Naive thymus-derived CD8-positive, alpha-beta T cell (primary cell): ENCODE results near the gene BRD7. TPM values are rescaled to one million over a fixed set of nuclear protein-coding genes. Genes with fewer than 3 reads are reported as not detected.

ENCODE experiments used
- ATAC-seq, 2 donors: fragments of 150-1000 bp; cut with Tn5 transposase in 1 of 2; sonication (Bioruptor Pico), chemical (Tn5 transposase) in 1 of 2; 1 replicate in 1 of 2; 2 replicates in 1 of 2; pipeline ENCODE4 v1.10.0; 2021; ENCODE audit warnings: mild to moderate bottlenecking in 2 of 2, moderate library complexity in 2 of 2
- POLR2A ChIA-PET: fragments of 350-600 bp; sonication (Branson Sonifier 250); formaldehyde crosslinking; loops from one replicate; lab custom pipeline; 2021; ENCODE audit warnings: antibody characterized with exemption; lab: Charles Lee
- DNase-seq, 10 donors: peaks; one replicate each; pipeline versions ENCODE4 v3.0.0 to v3.0.0-alpha.2; 2020 to 2022
- H3K27ac Mint-ChIP-seq, 10 donors: one replicate each; pipeline ENCODE4 v1.8.0; 2020 to 2022; ENCODE audit warnings: mild to moderate bottlenecking in 10 of 10, mixed read lengths in 10 of 10, moderate library complexity in 4 of 10, inconsistent platforms in 1 of 10
- H3K27me3 Mint-ChIP-seq, 5 donors: one replicate each; pipeline ENCODE4 v1.8.0; 2021 to 2022; ENCODE audit warnings: mixed read lengths in 5 of 5
- H3K36me3 Mint-ChIP-seq, 3 donors: one replicate each; pipeline ENCODE4 v1.8.0; 2020 to 2022; ENCODE audit warnings: mixed read lengths in 3 of 3, mild to moderate bottlenecking in 2 of 3, inconsistent platforms in 1 of 3
- H3K4me1 Mint-ChIP-seq, 4 donors: one replicate each; pipeline ENCODE4 v1.8.0; 2021 to 2022; ENCODE audit warnings: mixed read lengths in 4 of 4
- H3K4me3 Mint-ChIP-seq, 10 donors: one replicate each; pipeline ENCODE4 v1.8.0; 2020 to 2022; ENCODE audit warnings: mild to moderate bottlenecking in 10 of 10, mixed read lengths in 10 of 10, moderate library complexity in 6 of 10, inconsistent platforms in 1 of 10
- H3K9me3 Mint-ChIP-seq, 9 donors: one replicate each; pipeline ENCODE4 v1.8.0; 2020 to 2022; ENCODE audit warnings: mixed read lengths in 9 of 9, mild to moderate bottlenecking in 3 of 9, inconsistent platforms in 1 of 9, moderate library complexity in 1 of 9
- microRNA-seq: library from miRNA; unstranded; fragments of <30 nt; microRNA quantifications from one replicate; pipeline ENCODE4 v1.2.0, GENCODE V29; 2022; ENCODE audit warnings: borderline microRNAs expressed
- polyA plus RNA-seq, 3 donors: library from polyadenylated mRNA; unstranded; fragments of 300-500 nt; fragmentation: Illumina TruSeq; gene quantifications; one replicate each; pipeline ENCODE4 v1.2.3, GENCODE V29; 2021
- total RNA-seq, 8 experiments: library from RNA in 2 of 8; stranded (reverse) in 2 of 8; gene quantifications; one replicate each; pipeline ENCODE4 v1.2.3 and lab custom pipeline; 2021 to 2026

The BRD7 gene
- total and polyA plus RNA-seq, 5 experiments from 2014 or later, result 42.5 to 82.8 (median 62.6) TPM

GRCh38 chr16:50270510-50271147, 98.2 kb downstream of the BRD7 start:
- no peaks in the 10 kb centered on the region for H3K27me3 Mint-ChIP-seq
- H3K4me3 Mint-ChIP-seq, result peak overlapping the region; percentile 90 to 99 (median 95)
- H3K36me3 Mint-ChIP-seq, result peaks cover 0 to 4% (median 2%) of the 10 kb centered on the region in 3 donors
- no peaks in the 10 kb centered on the region for H3K9me3 Mint-ChIP-seq
- DNase-seq, result peak in 1 of 10 donors; percentile 51
- peak overlapping the region; percentile 90 to 99 (median 97) for H3K27ac Mint-ChIP-seq
- peak in 1 of 2 donors; percentile 4 for ATAC-seq
- peaks cover 52 to 98% (median 88%) of the 10 kb centered on the region in 4 donors for H3K4me1 Mint-ChIP-seq
- POLR2A ChIA-PET, result interaction anchor here (1.0 to 15.0 kb wide), 2 partner anchors 8 to 13 kb away, joined by 4 to 238 read pairs; no protein-coding TSS in a partner anchor

DNA sequence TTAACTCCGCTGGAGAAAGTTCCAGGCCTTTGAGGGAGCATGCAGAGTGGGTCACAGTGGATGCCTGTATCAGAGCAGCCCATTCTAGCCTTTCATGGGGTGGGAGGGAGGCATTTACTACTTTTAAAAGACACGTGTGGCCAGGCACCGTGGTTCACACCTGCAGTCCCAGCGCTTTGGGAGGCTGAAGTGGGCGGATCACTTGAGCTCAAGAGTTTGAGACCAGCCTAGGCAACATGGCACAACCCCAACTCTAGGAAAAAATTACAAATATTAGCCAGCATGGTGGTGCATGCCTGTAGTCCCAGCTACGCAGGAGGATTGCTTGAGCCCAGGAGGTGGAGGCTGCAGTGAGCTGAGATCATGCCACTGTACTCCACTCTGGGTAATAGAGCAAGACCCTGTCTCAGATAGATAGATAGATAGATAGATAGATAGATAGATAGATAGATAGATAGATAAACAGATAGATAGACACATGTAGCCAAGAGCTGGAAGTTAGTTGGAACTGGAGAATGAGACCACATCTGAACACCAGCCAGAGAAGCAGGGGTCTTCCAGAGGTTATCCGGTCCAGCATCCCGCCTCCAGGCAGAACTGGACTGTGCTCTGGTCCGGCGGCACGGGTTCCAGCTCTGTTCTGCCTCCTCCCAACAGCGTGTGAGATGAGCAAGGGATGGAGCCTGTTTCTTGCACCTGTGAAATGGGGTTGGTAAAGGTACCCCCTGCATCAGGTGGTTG, 98.8 kb downstream of the BRD7 start:
- DNase-seq, result peak in 1 of 10 donors; percentile 31
- H3K4me3 Mint-ChIP-seq, result peak overlapping the region; percentile 90 to 99 (median 96)
- H3K27ac Mint-ChIP-seq, result peak overlapping the region; percentile 90 to 99 (median 94)
- ATAC-seq, result no peak
- H3K9me3 Mint-ChIP-seq, result no peaks in the 10 kb centered on the region
- H3K4me1 Mint-ChIP-seq, result peaks cover 53 to 98% (median 88%) of the 10 kb centered on the region in 4 donors
- H3K27me3 Mint-ChIP-seq, result no peaks in the 10 kb centered on the region
- H3K36me3 Mint-ChIP-seq, result peaks cover 0 to 4% (median 2%) of the 10 kb centered on the region in 3 donors
- POLR2A ChIA-PET, result interaction anchor here (15.0 kb wide), 1 partner anchor 14 kb away, joined by 238 read pairs; no protein-coding TSS in a partner anchor

- DNase-seq (peak in 1 of 10 donors; percentile 22), ATAC-seq (no peak)
- Mint-ChIP-seq H3K4me3 (peak overlapping the region; percentile 90 to 99 (median 96)), H3K27ac (peak overlapping the region; percentile 90 to 99 (median 92)), H3K9me3 (no peaks in the 10 kb centered on the region), H3K36me3 (peaks cover 0 to 4% (median 2%) of the 10 kb centered on the region in 3 donors), H3K4me1 (peaks cover 55 to 98% (median 87%) of the 10 kb centered on the region in 4 donors), H3K27me3 (no peaks in the 10 kb centered on the region)
- POLR2A ChIA-PET, result interaction anchor here (0.6 to 15.0 kb wide), 4 partner anchors 10 to 477 kb away, joined by 3 to 238 read pairs (median 5); no protein-coding TSS in a partner anchor
These were observed 99.6 kb downstream of the BRD7 start for GRCh38 chr16:50269061-50269705.

DNA sequence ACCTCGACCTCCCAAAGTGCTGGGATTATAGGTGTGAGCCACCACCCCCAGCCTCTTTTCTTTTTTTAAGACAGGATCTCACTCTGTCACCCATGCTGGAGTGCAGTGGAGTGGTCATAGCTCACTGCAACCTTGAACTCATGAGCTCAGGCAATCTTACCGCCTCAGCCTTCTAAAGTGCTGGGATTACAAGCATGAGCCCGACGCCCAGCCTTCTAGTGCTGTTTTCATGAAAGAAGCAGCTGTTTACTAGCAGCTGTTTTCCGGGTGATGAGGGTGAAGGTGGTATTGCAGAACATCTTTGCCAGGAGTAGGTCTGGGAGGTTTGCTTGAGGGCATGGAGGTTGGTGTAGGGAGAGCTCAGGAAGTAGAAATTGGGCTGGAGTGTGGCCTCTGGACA, 100.4 kb downstream of the BRD7 start:
- no peak for ATAC-seq
- DNase-seq, result peak in 1 of 10 donors; percentile 43
- H3K27ac Mint-ChIP-seq, result peak overlapping the region; percentile 89 to 99 (median 92)
- H3K4me3 Mint-ChIP-seq, result peak overlapping the region; percentile 90 to 99 (median 96)
- H3K4me1 Mint-ChIP-seq, result peaks cover 56 to 98% (median 87%) of the 10 kb centered on the region in 4 donors
- no peaks in the 10 kb centered on the region for H3K9me3 Mint-ChIP-seq
- POLR2A ChIA-PET, result interaction anchor here (0.6 to 15.0 kb wide), 5 partner anchors 9 to 478 kb away, joined by 3 to 238 read pairs (median 5); no protein-coding TSS in a partner anchor
- peaks cover 0 to 4% (median 2%) of the 10 kb centered on the region in 3 donors for H3K36me3 Mint-ChIP-seq
- no peaks in the 10 kb centered on the region for H3K27me3 Mint-ChIP-seq

- POLR2A ChIA-PET, result interaction anchor here (0.8 to 15.0 kb wide), 4 partner anchors 16 to 479 kb away, joined by 3 to 238 read pairs (median 4); no protein-coding TSS in a partner anchor
- no peaks in the 10 kb centered on the region for H3K27me3 Mint-ChIP-seq
- H3K4me3 Mint-ChIP-seq, result peak overlapping the region; percentile 90 to 99 (median 96)
- H3K36me3 Mint-ChIP-seq, result peaks cover 0 to 4% (median 2%) of the 10 kb centered on the region in 3 donors
- DNase-seq (peak in 5 of 10 donors; percentile 34 to 64 (median 44)), ATAC-seq (peak; percentile 16 to 29)
- H3K27ac Mint-ChIP-seq, result peak overlapping the region; percentile 91 to 99 (median 96)
- H3K9me3 Mint-ChIP-seq, result no peaks in the 10 kb centered on the region
- peaks cover 52 to 98% (median 86%) of the 10 kb centered on the region in 4 donors for H3K4me1 Mint-ChIP-seq
These were observed 101.1 kb downstream of the BRD7 start for GRCh38 chr16:50267651-50268050.

- peak overlapping the region; percentile 91 to 99 (median 96) for H3K27ac Mint-ChIP-seq
- peak in 1 of 10 donors; percentile 61 for DNase-seq
- peak overlapping the region; percentile 90 to 99 (median 96) for H3K4me3 Mint-ChIP-seq
- ATAC-seq, result peak in 1 of 2 donors; percentile 0
- no peaks in the 10 kb centered on the region for H3K9me3 Mint-ChIP-seq
- no peaks in the 10 kb centered on the region for H3K27me3 Mint-ChIP-seq
- POLR2A ChIA-PET, result interaction anchor here (0.6 to 15.0 kb wide), 6 partner anchors 8 to 479 kb away, joined by 3 to 238 read pairs (median 4); no protein-coding TSS in a partner anchor
- peaks cover 0 to 4% (median 2%) of the 10 kb centered on the region in 3 donors for H3K36me3 Mint-ChIP-seq
- peaks cover 49 to 98% (median 84%) of the 10 kb centered on the region in 4 donors for H3K4me1 Mint-ChIP-seq
These were observed 101.6 kb downstream of the BRD7 start for GRCh38 chr16:50267151-50267631.

DNA sequence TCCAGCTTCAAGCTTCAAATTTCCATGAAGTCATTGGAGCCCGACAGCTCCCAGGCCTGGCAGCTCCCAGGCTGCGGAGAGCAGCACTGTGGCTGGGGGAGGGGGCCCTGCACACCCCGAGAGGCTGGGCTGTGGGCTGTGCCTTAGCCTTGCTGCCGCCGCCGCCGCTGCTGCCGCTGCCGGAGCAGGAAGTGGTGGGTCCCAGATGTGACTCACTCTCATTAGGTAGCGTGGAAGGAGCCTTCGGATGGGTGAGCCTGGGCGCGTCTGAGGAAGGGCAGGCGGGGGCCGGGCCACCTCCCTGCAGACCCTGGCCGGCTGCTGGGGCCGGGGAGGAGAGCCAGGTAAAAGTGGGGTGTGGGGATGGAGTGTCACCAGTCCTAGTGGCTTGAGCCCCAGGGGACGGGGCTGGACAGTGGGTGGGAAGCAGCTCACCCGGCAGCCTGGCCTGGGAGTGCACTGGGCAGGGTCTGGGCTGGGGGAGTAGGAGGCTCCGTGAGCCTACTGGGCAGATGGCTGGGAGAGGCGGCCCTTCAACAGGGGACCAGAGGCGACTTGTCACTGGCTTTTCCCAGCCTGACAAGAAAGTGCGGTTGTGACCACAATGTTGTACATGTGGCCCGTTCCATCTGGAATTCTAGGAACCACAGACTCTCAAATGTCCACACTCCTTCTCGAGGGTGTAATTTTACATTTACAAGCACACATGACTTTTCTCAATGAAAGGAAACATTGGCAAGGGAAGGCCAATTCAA, 102.3 kb downstream of the BRD7 start, which contains the start of gene ADCY7:
ADCY7 (plus strand) TSS at position 215 of the 755 bp plus-strand sequence. CDS start 21,629 bp downstream, outside the sequence.
- H3K4me3 Mint-ChIP-seq, result peak within 1 kb of the TSS; percentile 90 to 99 (median 96)
- peak; percentile 90 to 91 for ATAC-seq
- peaks cover 44 to 97% (median 81%) of the 10 kb centered on the region in 4 donors for H3K4me1 Mint-ChIP-seq
- peak within 1 kb of the TSS; percentile 91 to 99 (median 96) for H3K27ac Mint-ChIP-seq
- no peaks in the 10 kb centered on the region for H3K27me3 Mint-ChIP-seq
- POLR2A ChIA-PET, result interaction anchor here (0.6 to 15.0 kb wide), 6 partner anchors 8 to 70 kb away, joined by 3 to 238 read pairs (median 6); no protein-coding TSS in a partner anchor
- DNase-seq, result peak; percentile 69 to 89 (median 78)
- peaks cover 0 to 3% (median 2%) of the 10 kb centered on the region in 3 donors for H3K36me3 Mint-ChIP-seq
- no peaks in the 10 kb centered on the region for H3K9me3 Mint-ChIP-seq

Small RNAs within 50 kb of the gene (microRNA-seq; reads per million reads assigned to microRNA genes)
- gene MIR6771, result 1.4 reads per million

Other genes starting within 250 kb of the BRD7 start
- gene TENT4B, start 215.7 kb downstream of the BRD7 start, total RNA-seq, result 10 to 100 TPM; 26.0 to 27.0 TPM
- 1 to 10 TPM; 5.3 to 8.3 (median 6.6) TPM for gene TENT4B, start 215.7 kb downstream of the BRD7 start, polyA plus RNA-seq
- 100 to 1,000 TPM; 133 to 135 TPM for gene ADCY7, start 102.4 kb downstream of the BRD7 start, total RNA-seq
- gene ADCY7, start 102.4 kb downstream of the BRD7 start, polyA plus RNA-seq, result 10 to 100 TPM; 60.1 to 72.8 (median 64.6) TPM
- gene NKD1, start 179.4 kb upstream of the BRD7 start, total RNA-seq, result 1 to 10 TPM; 4.1 to 5.9 TPM
- gene NKD1, start 179.4 kb upstream of the BRD7 start, polyA plus RNA-seq, result 1 to 10 TPM in 1 of 3 donors, under 1 TPM in 2; 0.07 to 1.4 (median 0.44) TPM